Measurements from ENCODE around the gene STUB1.

Gene STUB1

DNA sequence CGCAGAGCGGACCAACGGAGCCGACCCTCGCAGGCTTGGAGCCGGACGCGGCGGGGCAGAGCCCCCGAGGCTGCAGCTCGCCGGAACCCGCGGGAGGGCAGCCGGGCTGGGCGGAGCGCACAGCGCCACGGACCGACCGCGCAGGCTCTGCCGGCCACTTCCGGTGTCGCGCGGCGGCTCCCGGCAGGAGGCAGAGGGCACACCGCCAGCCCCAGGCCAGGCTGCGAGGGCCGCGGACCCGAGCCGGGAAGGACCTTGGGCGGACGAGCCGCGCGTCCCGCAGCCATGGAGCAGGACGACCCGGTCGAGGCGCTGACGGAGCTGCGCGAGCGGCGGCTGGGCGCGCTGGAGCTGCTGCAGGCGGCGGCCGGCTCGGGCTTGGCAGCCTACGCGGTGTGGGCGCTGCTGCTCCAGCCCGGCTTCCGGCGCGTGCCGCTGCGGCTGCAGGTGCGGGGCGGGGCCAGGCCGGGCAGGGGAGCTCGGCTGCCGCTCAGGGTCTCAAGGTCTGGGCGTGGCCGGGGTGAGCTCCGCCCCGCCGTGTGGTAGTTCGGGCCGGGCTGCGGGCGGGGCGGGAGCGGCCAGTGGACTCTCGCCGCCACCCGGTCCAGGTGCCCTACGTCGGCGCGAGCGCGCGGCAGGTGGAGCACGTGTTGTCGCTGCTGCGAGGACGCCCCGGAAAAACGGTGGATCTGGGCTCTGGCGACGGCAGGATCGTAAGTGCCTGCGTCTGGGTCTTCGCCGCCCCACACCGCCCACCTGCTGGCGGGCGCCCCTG lies 41.0 kb downstream of the STUB1 start, which contains the start of gene ANTKMT:
TSS of gene ANTKMT (plus strand) at position 157 of the 775 bp plus-strand sequence. CDS start at position 286, 129 bp downstream.
- TF ChIP-seq, protein P1, sequence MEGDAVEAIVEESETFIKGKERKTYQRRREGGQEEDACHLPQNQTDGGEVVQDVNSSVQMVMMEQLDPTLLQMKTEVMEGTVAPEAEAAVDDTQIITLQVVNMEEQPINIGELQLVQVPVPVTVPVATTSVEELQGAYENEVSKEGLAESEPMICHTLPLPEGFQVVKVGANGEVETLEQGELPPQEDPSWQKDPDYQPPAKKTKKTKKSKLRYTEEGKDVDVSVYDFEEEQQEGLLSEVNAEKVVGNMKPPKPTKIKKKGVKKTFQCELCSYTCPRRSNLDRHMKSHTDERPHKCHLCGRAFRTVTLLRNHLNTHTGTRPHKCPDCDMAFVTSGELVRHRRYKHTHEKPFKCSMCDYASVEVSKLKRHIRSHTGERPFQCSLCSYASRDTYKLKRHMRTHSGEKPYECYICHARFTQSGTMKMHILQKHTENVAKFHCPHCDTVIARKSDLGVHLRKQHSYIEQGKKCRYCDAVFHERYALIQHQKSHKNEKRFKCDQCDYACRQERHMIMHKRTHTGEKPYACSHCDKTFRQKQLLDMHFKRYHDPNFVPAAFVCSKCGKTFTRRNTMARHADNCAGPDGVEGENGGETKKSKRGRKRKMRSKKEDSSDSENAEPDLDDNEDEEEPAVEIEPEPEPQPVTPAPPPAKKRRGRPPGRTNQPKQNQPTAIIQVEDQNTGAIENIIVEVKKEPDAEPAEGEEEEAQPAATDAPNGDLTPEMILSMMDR (IDR thresholded peaks at IDR 0.05; ENCODE audit: insufficient read depth, low read depth, low read length, missing control alignments): no peak
- H3K4me3 ChIP-seq (ENCODE audit: low read length): peak within 1 kb of the TSS; percentile 73

GRCh38 chr16:721765-722540 lies 41.7 kb downstream of the STUB1 start:
- TF ChIP-seq, protein P1 (IDR thresholded peaks at IDR 0.05; ENCODE audit: insufficient read depth, low read depth, low read length, missing control alignments): no peak
- DNase-seq (ENCODE audit: low read depth): no peak
- peak overlapping the region; percentile 22 for H3K4me3 ChIP-seq (ENCODE audit: low read length)

More for the DNA sequence above, 41.0 kb downstream of the STUB1 start, which contains the start of gene ANTKMT:
- peak; percentile 88 for DNase-seq (ENCODE audit: low read depth)

GRCh38 chr16:722835-723633 lies 42.8 kb downstream of the STUB1 start:
- no peak for DNase-seq (ENCODE audit: low read depth)
- no peak overlapping the region for H3K4me3 ChIP-seq (ENCODE audit: low read length)
- TF ChIP-seq, protein P1 (IDR thresholded peaks at IDR 0.05; ENCODE audit: insufficient read depth, low read depth, low read length, missing control alignments): no peak

DNA sequence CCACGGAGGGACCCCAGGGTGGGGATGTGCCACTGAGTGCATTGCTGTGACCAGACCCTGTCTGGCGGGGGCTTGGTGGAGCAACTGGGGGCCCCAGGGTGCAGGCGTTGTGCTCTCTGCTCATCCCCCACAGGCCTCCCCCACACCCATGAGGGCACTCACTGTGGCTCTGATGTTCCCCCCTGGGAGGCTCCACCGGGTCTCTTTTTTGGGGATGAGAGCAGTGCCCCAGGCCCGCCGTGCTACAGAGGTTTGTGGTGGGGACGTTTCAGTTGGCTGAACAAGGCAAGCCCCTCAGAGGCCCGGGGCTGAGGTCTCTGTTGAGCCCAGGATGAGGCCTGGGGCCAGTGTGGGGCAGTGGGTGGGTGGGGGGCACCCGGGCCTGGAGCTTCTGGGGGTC lies 43.5 kb downstream of the STUB1 start:
- TF ChIP-seq, protein P1 (IDR thresholded peaks at IDR 0.05; ENCODE audit: insufficient read depth, low read depth, low read length, missing control alignments): no peak
- H3K4me3 ChIP-seq (ENCODE audit: low read length): no peak overlapping the region
- no peak for DNase-seq (ENCODE audit: low read depth)

DNA sequence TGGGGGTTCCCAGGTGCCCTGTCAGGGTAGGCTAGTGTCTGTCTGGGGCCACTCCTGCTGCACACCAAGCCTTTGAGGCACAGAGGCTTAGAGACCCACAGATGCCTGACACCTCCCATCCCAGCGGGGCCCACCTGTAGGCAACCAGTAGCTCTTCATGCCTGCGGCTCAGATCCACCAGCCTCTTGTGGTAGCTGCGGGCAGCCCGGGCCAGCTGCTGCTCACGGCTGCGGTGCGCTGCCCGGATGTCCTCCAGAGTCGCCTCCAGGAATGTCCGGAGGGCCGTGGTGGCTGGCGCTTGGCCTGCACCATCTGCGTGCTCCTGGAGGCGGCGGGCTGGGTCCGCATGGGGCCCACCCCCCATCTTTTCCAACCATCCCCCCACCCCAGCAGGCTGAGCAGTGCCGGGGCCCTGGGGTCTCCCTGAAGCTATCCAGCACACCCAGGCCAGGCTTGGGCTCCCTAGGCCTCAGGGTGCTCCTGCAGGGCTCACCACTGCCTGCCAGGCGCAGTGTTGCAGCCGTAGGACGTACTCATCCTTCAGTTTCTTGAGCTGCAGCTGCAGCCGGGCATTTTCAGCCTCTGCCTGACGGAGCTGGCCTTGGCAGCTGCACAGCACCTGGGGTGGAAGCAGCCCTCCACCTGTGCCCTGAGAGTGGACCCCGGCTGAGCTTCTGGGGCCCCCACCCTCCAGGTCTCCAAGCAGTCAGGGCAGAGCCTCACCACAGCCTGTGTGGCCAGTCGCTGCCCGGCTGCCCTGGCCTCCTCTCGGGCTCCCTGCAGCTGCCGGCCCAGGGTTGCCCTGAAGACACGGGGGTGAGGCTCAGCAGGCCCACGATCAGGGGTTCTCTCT lies 44.2 kb downstream of the STUB1 start:
- no peak overlapping the region for H3K4me3 ChIP-seq (ENCODE audit: low read length)
- TF ChIP-seq, protein P1 (IDR thresholded peaks at IDR 0.05; ENCODE audit: insufficient read depth, low read depth, low read length, missing control alignments): no peak
- no peak for DNase-seq (ENCODE audit: low read depth)

GRCh38 chr16:725041-725376 lies 44.8 kb downstream of the STUB1 start:
- no peak for DNase-seq (ENCODE audit: low read depth)
- no peak overlapping the region for H3K4me3 ChIP-seq (ENCODE audit: low read length)
- TF ChIP-seq, protein P1 (IDR thresholded peaks at IDR 0.05; ENCODE audit: insufficient read depth, low read depth, low read length, missing control alignments): no peak

Measured in epithelial cell of esophagus (primary cell).